Right lobe of liver (tissue), 4 donors: Measurements from ENCODE around the gene LGALS9.

Experiments
- CTCF ChIP-seq, 4 donors: fragments of 200-600 bp in 3 of 4; fragments of 450-650 bp in 1 of 4; IDR thresholded peaks; one replicate each; pipeline versions ENCODE4 v1.5.1 to v1.8.0; 2016 to 2022; ENCODE audit warnings: antibody characterized with exemption in 4 of 4, mild to moderate bottlenecking in 2 of 4
- POLR2A ChIP-seq: fragments of 450-650 bp; IDR thresholded peaks from one replicate; pipeline ENCODE4 v1.6.1; 2017; ENCODE audit warnings: antibody characterized with exemption, mild to moderate bottlenecking
- donor health status: DM: no; HTN: no; CAD: no.
- donor health status: DM: no; HTN: no; CAD: no.
- donor health status: DM: no; HTN: yes; CAD: no.

GRCh38 chr17:27677191-27677590 lies 46.2 kb downstream of the LGALS9 start:
- TF ChIP-seq POLR2A (no peak), CTCF (IDR thresholded peaks at IDR 0.05) (no peak)
